Activated gamma-delta T cell (primary cell): ENCODE measurements around the gene MYO1G.
A peak's percentile ranks its signal among the peaks of the same experiment; 100 is the strongest.

ENCODE experiments used
- DNase-seq: peaks from one replicate; lab custom pipeline; 2025; lab: John Stamatoyannopoulos, UW

The MYO1G gene

DNA sequence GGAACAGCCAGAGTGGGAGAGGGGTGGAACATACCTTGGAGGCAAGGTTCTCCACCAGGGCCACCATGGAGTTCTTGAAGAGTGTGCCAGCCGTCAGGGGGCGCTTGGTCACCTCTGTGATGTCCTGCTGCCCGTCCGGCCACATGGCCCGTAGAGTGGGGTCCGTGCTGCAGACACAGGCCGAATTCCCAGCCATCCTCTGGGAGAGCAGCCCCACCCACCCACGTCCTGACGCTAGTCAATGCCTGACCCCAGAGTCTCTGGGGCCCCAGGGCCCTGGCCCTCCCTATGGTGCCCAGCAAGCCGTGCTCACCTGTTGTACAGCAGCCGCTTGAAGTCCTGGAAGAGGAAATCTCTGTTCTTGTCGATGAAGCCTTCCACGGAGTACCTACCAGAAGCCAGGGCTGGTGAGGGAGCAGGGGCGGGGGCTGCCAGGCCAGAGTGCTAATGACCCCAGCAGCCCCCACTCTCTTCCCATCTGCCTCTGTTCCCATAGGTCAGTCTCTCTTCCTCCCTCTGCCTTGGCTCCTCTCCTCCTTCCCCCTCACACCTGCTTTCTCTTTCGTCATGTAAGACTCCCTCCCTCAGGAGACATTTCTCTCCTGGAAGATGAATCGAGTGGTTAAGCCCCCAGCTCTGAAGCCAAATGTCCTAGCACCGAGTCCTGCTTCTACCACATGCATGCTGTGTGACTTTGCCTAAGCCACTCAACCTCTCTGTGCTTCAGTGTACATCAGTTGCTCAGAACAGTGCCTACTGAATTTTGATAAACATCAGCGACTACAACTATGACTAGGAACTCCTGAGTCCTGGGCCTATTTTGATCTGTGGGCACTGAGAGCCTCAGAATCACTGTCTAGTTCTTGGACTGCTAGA is 11.0 kb downstream of the MYO1G start:
- DNase-seq, result no peak

DNA sequence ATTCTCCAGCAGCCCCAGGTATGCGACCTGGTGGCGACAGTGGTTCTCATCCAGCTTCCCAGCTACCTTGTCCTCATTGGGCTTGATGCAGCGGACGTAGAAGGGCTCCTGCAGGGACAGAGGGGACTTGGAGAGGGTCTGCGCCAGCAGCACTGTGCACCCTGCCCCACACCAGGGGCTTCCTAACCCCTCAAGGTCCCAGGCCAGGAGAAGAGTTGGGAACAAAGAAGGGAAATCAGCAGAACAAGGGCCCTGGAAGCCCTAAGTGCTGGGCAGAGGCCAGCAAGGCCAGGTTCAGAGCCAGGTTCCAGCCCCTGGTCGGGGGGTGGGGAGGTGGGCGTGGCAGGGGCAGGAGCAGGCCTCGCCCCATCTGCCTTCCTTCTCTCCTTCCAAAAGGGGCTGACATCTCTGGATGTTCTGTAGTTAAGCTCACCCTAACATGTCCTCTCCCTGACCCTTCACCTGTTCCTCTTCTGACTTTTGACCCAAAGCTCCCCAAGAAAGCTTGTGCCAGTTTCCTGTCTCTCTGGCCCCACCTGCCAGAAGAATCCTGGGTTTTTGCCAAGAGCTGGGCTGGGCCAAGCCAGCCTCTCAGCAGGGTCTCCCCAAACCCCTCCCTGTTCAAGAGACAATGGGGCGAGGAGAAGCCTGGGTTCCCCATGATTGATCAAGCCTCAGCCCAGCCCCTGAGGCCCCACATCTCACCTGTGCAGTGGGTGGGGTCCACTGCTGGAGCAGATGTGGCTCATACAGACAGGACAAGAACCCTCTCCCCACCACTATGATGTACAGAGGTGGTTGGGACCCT is 11.9 kb downstream of the MYO1G start:
- no peak for DNase-seq

DNA sequence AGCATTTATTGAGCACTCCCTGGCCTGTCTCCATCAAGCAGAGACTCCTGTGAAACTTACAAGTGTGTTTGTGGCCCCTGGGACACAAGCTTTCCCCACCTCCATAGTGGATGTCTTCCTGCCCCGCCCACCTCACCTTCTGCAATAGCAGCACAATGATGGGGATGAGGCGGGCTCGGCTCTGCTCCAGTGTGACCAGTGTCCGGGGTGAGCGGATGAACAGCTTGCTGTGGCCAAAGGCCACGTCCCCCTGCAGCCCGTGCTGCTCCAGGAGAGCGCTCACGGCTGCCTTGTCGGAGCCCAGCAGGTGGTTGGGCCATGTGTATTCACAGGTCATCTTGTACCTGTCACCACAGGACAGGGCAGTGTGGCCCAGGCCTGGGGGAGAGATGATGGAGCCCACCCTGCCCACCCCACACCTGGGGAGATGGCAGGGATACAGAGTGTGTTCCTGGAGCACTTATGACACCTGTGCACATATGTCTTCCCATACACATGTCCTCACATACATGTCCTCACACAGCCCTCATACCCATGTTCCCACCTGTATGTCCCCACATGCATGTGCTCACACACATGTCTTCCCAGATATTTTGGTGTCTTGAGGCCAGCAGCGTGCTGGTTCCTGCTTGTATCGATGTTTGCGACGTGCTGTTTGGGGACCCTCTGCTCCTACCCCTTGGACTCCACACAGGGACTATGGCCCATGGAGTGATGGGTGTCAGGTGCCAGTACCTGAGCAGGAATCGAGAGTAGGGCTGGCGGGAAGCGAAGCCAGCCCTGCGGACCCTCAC is 12.7 kb downstream of the MYO1G start:
- DNase-seq, result no peak

DNA sequence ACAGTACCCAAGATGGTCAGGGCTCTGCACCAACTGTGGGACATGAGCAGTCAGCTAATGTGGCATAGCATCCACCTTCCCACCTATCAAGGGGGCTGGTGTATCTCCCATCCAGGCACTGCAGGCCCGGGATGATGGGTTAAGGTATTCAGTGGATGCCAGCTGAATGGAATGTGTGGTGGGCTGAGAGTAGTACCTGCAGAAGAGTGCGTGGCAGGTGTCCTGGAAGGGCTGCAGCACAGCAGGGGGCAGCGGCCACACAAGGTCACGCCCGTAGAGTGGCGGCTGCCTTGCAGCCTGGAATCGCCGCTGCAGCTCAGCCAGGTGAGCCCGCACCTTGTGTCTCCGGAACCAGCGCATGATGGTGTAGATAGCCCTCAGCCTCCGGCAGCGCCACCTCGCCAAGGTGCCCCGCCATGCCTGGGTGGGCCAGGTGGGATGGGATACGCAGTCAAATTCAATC is 13.3 kb downstream of the MYO1G start:
- DNase-seq, result no peak

DNA sequence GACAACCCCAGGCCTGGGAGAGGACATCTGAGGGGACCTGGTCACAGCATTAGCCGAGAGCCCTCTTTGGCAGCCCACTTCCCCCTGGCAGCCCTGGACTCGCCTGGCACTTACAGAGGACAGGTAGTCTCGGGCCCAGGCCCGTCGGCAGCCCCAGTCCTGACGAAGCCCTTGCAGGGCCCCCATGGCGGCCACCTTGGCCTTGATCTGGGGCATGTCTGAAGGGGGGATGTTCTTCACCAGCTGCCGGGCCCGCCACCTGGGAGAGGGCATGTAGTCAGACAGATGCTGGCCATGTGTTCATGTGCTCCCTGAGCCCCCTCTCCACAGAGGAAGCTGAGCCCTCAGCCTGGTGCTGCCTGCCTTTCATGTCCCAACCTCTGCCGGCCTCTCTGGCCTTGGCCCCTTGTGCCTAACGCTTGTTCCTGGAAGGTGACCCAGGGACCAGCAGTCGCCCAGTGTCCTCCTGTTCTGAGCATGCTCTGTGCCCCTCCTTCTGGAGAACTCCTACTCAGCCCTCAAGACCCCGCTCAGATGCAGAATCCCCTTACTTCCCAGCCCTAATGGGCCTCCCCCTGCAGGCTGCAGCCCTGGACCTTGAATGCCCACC is 13.9 kb downstream of the MYO1G start:
- DNase-seq, result no peak

DNA sequence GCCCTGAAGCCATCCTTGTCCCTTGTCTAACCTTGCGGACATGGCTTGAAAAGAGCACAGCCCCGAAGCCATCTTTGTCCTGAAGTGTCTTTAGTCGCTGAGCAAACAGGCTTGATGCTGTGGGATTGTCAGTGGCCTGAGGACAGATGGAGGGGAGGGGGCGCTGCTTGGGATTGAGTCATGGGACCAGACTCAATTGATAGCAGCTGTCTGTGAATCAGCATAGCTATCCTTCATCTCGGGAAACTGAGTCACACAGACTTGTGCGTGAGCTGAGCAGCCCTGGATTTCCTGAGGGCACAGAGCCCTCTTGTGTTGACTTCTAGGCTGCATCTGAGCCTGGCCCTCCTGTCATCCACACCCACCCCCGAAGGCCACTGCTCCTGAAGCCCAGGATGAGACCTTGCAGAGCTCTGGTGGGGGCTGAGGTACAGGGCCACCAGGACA is 14.4 kb downstream of the MYO1G start:
- DNase-seq, result no peak

DNA sequence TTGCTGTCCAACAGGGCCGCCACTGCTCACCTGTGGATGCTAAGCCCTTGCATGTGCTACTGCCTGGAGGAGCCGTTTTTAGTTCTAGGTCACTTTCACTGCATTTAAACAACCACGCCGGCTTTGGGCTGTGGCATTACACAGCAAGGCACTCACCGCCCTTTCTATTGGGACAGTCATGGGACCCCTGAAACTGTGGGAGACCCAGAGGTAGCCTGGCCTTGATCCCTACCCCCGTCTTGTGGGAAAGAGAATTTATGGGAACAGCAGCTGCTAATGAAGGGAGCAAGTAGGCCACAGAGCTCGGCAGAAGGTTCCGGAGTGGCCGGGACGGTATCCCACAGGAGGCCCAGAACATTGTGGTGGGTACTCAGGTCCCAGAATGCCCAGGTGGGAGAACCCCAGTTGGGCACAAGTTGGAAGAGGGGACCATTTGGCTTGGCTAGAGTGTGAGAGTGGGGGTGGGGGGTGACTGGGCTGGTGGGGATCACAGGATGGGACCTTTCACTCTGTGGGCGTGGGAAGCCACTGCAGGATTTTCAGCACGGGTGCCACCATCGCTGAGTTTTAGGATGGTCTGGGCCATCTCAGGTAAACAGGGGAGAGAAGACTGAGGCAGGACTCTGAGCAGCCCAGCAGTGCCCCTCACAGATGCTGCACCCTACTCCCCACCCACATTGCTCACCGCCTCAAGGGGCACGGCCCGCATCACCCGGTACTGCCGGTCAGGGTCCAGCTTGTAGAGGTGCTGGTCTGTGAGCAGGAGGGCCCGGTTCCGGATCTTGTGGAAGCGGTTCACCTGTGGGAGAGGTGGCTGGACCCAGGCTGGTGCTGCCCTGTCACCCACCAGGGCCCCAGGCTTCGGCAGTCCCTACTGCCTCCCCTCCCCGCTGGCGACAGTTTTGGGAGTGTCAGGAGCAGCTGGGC is 15.2 kb downstream of the MYO1G start:
- no peak for DNase-seq

DNA sequence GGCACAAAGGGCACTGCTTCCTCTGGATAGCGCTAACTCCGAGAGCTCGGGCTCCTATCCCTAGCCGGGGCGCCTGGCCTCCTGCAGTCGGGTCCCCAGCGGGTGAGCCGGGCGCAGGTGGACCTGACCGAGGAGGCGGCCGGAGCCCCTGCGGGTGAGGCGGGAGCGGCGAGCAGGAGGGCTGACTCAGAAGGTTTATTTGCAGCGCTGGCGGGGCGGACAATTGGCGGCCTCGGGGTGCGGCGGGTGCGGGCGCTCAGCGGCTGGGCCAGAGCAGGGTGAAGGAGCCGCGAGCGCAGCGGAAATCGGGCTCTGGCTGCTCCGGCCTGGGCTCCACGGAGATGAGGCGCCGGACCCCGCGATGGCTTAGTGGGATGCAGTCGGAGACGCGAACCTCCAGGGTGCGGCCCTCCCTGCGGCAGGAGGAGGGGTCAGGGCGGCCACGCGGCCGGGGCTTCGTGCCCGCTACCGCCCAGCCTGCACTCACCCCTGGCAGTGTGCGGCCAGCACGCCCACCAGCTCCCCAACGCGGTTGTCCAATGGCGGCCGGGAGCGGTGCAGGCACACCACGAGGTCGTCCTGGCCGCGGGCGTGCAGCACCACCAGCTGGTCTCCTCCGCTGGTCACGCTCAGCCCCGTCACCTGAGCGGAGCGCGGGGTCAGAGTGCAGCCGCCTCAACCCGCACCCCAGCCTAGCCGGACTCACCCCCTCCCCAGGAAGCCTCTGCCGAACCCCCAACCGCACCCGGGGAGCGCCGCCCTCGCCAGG is 16.1 kb downstream of the MYO1G start:
- peak; percentile 29 for DNase-seq

DNA sequence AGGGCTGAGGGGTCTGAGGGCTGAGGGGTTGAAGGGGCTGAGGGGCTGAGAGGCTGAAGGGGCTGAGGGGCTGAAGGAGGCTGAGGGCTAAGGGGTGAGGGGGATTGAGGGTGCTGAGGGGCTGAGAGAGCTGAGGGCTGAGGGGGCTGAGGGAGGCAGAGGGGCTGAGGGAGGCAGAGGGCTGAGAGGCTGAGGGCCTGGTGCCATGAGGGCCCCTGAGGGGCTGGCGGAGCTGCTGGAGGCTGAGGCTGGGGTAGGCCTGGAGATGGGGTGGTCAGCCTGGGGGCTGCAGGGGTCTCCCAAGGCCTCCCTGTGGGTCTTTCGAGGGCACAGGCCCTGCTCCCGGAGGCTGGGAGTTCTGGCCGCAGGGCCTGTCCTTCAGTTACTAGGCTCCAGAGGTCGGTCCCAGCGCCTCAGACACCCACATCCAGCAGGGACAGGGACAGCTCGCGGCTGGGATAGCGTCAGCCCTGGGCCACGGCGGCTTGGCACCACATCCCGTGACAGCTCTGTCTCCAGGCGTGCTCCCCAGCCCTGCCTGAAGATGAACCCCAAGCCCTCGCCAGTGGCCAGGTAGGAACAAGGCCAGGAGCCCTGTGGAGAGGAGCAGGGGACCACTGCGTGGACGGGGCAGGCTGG is 16.9 kb downstream of the MYO1G start:
- no peak for DNase-seq

DNA sequence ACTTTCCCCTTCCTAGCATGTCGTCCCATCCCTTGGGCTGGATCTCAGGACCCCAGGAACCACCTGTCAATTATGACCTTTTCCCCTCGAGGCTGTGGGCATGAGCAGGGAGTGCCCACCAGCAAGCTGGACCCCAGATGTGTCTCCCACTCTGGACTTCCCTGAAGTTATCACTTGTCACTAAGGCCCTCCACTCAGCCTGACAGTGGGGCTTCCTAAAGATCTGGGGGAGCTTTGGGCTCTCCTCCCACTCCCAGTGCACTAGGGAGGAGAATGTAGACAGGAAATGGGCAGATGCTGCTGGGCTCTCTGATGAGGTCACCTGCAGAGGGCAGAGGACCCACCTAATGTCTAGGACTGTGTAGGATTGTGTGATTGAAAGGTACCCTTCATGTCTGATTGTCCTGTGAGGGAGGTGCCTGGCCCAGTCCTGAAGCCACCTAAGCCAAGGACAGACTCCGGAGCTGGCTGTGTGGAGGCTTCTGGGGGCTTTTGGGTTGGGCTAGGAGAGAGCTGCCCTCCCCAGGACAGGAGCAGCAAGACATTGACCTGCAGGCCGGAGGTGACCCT is 18.7 kb downstream of the MYO1G start:
- no peak for DNase-seq

DNA sequence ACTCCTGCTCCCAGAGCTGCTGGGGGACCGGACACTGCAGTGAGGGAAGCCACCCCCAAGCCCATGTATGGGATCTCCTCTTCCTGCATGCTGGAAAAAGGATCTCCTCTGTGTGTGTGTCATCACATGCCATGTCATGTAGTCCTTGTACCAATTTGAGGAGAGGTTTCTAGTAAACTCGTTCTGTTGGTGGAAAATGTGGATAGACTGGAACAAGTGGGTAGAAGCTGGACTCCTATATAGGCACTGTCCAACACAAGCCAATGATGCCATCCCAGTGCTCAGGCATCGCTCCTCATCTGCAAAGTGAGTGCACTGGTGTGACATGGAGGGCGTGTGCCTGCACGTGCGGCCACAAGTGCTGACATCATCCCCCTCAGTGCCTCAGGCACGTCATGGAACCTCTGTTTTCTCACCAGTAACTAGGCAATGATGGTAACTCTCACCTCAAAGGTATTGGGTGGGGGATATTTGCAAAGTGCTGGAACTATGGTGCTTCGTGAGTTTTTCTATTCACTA is 19.3 kb downstream of the MYO1G start:
- DNase-seq, result peak; percentile 36

DNA sequence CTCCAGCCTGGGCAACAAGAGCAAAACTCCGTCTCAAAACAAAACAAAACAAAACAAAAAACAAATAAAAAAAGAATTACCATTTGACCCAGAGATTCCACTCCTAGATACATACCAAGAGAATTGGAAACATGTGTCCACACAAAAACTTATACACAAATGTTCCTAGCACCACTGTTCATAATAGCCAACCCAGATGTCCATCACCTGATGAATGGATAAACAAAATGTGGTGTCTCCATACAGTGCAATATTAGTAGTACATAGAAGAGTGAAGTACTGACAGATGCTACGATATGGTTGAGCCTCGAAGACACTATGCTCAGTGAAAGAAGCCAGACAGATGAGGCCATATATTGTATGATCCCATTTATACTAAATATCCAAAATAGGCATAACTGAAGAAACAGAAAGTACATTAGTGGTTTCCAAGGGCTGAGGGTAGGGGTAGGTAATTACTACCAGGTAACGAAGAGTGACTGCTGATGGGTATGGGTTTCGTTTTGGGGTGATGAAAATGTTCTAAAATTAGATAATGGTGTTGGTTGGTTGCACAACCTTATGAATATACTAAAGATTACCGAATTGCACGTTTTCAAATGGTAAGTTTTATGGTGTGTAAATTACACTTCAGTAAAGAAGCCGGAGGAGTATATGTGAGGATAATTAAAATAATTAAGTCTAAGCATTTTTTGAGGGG is 20.0 kb downstream of the MYO1G start:
- no peak for DNase-seq

DNA sequence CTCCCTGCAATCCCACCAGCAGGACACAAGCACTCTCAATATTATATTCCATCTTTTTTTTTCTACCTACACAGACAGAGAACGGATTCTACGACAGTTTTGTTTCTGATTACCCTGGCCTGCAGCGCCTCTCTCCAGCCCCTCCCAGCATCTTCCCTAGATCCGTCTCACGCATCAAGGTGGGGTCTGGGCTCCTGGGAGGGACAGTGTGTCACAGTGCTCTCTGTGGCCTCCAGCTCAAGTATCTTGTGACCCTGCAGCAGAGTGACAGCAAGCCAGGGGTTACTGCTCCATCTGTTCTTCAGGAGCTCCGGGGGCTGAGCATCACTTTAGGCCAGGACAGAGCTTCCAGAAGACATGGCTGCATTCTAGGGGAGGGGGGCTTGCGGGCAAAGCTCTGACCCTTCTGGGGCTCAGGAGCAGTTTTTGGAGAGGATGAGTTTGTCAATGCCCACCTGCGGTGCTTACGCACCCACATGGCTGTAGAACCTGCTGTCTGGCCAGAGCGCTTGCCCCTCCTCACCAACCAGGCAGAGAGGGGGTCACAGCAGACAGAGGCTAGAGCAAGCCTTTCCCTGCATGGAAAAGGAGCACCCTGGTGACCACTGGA is 22.6 kb downstream of the MYO1G start:
- DNase-seq, result no peak

DNA sequence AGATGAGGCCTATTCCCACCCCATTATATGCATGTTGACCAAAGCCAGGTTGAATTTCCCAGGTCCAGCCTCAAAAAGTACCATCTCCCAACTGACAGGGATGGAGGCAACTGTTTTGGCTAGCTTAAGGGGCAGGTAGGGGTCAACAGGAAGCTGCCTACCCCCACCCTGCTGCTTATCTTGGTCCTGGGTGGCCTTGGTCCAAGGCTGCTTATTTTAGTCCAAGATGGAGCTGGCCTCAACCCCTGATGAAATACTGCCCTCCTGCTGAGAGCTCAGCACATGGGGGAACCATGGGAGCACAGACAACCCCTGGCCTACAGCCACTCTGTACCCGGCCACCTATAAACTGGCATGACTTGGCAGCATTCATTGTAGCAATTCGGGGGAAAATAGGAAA is 23.1 kb downstream of the MYO1G start:
- no peak for DNase-seq

DNA sequence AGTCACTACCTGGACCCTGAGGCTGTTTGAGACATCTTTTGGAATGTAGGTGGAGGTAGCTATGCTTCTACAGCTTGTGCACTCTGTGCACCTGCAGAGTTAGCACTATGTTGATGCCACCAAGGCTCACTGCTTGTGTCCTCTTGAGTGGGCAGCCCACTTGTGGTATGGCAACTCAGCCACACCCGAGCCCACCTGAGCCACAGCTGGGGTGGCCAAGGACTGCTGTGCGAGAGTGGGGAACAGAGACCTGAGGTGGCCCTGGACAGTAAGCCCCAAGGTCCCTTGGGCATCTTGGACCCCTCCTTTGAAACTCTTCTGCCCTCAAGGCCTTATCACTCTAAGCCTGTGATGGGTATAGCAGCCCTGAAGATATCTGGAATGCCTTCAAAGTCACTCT is 25.7 kb downstream of the MYO1G start:
- DNase-seq, result no peak

DNA sequence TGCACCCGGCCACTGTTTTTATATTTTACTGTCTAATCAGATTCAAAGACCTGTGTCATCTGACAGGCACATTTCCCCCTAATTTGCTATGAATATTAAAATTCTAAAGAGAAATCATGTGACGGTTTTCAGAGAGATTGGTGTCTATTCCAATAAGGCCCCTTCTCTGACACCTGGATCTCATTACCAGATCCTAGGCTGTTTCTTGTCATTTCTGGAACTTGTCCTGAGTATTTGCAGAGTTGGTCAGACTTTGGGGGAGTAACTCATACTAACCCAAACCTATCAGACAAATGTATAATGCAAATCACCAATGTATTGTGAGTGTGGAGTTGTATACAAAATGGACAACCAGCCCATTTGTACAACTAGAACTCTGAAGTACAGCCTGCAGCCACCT is 29.5 kb downstream of the MYO1G start:
- no peak for DNase-seq

DNA sequence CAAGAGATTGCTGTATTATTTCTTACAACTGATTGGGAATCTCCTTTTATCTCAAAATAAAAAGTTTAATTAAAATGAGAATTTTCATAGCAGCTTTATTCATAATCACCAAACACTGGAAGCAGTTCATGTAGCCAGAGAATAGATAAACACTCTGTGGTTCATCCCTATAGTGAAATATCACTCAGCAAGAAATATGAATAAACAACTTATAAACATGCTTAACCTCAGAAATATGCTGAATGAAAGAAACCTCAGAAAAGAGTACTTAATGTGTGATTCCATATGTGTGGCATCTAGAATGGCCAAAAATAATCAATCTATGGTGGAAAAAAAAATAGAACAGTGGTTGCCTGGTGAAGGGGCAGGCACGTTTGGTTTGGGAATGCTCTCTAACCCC is 33.3 kb downstream of the MYO1G start:
- DNase-seq, result no peak

DNA sequence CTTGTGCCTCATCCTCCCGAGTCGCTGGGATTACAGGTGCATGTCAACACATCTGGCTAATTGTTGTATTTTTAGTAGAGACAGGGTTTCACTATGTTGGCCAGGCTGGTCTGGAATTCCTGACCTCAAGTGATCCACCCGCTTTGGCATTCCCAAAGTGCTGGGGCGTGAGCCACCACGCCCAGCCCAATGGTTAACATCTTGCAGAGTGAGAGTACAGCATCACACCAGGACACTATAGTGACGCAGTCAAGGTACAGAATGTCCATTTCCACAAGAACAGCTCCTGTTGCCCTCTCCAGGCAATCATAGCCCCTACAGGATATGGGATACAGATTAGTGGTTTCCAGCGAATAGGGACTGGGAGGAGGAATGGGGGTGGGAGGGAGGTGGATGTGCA is 34.0 kb downstream of the MYO1G start:
- DNase-seq, result no peak
